HG03196 (cell line): ENCODE data around the gene RILPL2.
"Not testable (repeated sequence)": the region's sequence is repeated elsewhere in the genome, so short reads cannot be mapped to it uniquely, and the experiment has no call there.

Experiments
- ATAC-seq: cut with Tn5 transposase; IDR thresholded peaks from one replicate; pipeline ENCODE4 v1.9.1; 2021; ENCODE audit not compliant: unreplicated experiment

The RILPL2 gene

DNA sequence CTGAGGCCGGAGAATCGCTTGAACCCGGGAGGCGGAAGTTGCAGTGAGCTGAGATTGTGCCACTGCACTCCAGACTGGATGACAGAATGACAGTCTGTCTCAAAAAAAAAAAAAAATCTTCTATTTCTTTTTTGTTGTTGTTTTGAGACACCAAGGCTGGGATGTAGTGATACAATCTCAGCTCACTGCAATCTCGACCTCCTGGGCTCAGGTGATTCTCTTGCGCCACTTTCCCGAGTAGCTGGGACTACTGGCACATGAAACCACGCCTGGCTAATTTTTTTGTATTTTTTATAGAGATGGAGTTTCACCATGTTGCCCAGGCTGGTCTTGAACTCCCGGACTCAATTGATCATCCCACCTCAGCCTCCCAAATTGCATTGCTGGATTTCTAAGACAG, 14.2 kb upstream of the RILPL2 start:
- no peak for ATAC-seq

DNA sequence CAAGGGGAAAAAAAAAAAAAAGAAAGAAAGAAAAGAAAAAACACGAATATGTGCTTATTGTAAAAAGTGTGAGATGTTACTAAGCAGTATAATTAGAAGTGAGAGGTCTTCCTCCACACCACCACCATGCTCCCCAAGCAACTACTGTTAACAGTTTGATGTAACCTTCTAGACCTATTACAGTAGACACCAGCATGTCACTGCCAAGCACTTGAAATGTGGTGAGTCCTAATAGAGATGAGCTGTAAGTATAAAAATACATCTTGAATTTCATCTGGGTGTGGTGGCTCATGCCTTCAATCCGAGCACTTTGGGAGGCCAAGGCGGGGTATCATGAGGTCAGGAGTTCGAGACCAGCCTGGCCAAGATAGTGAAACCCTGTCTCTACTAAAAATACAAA, 13.4 kb upstream of the RILPL2 start:
- no peak for ATAC-seq

DNA sequence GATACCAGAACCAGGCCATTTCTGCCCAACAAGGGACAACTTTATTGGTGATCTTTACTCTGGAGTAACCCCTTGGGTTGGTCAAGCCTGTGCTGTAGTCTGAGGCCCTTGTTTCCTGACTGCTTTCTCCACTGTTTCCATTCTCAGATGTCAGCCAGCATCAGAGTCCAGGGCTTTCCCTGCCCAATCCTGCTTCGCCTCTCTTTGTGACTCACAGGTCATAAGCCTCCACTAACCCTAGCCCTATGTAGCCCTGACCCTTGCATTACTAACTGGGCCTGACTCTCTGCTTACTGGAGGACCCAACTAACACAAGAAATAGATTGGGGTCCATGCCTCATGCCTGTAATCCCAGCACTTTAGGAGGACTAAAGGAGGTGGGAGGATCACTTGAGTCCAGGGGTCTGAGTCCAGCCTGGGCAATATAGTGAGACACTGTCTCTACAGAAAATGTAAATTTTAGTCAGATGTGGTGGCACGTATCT, 12.8 kb upstream of the RILPL2 start:
- ATAC-seq, result no peak

GRCh38 chr12:123446333-123446713, 9.8 kb upstream of the RILPL2 start:
- no peak for ATAC-seq

DNA sequence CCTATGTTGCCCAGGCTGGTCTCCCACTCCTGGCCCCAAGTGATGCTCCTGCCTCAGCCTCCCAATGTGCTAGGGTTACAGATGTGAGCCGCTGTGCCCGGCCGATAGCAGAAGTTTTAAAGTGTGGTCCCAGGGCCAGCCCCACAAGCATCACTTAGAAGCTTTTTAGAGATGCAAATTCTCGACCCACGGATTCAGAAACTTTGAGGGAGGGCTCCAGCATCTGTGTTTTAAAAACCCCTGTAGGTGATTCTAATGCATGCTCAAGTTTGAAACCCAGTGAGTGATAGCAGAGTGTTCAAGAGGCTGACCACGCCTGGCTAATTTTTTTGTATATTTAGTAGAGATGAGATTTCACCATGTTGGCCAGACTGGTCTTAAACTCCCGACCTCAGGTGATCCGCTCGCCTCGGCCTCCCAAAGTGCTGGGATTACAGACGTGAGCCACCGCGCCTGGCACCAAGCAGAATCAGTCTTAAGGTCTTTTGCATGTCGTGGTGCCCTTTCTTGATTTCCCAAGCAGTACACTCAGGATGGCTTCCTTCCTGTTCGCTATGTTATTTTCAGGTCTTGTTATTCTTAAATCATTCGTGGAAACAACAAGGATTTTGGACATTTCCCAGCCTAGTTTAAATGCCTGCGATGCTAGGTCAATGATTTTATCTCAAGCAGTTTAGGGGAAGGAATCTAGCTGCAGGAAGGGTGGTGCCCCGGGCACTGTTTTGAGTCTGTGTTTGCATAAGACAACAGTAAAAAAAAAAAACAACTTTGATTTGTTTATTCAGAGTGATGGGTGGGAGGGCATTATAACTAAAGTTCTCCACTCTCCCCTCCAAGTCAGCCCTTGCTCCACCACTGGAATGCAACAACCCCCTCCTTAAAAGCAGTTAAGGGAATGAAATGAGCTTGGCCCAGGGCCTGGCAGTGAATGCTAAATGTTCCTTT, 9.2 kb upstream of the RILPL2 start:
- no peak for ATAC-seq

DNA sequence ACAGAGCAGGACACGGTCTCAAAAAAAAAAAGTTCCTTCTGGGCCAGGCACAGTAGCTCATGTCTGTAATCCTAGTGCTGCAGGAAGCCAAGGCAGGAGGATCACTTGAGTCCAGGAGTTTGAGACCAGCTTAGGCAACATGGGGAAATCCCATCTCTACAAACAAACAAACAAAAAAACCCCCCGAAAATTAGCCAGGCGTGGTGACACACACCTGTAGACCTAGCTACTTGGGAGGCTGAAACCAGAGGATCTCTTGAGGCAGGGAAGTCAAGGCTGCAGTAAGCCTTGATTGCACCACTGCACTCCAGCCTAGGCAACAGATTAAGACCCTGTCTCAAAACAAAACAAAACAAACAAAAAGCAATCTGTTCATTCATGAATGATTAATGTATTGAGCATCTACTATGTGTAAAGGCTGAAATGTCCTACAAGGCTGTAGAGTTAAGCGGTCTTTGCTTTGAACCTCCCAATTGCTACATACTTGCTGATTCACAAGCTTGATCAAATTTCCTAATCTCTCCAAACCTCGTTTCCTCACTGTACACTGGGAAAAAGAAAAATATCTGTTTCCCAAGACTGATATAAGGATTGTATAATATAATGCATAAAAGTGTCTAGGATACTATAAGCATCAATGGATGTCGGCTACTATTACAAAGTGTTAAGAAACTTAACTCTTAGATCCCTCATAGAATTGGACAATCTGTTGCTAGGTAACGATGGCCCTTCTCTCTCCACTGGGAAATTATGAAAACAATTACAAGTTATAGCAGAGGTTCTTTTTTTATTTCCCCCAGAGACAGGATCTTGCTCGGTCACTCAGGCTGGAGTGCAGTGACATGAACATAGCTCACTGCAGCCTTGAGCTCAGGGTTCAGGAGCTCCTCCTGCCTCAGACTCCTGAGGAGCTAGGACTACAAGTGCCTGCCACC, 7.9 kb upstream of the RILPL2 start:
- ATAC-seq, result no peak

DNA sequence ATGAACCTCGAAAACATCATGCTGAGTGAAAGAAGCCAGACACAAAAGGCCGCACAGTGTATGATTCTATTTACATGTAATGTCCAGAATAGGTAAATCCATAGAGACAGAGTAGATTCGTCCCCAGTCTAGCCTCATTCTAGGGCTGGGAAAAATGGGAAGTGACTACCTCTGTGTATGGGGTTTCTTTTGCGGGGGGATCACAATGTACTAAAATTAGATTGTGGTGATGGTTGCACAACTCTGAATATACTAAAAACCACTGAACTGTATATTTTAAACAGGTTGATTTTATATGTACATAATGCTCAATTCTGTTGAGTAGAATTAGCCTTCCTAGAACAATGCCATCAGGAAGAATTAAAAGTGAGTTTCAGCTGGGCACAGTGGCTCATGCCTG, 6.3 kb upstream of the RILPL2 start:
- no peak for ATAC-seq

DNA sequence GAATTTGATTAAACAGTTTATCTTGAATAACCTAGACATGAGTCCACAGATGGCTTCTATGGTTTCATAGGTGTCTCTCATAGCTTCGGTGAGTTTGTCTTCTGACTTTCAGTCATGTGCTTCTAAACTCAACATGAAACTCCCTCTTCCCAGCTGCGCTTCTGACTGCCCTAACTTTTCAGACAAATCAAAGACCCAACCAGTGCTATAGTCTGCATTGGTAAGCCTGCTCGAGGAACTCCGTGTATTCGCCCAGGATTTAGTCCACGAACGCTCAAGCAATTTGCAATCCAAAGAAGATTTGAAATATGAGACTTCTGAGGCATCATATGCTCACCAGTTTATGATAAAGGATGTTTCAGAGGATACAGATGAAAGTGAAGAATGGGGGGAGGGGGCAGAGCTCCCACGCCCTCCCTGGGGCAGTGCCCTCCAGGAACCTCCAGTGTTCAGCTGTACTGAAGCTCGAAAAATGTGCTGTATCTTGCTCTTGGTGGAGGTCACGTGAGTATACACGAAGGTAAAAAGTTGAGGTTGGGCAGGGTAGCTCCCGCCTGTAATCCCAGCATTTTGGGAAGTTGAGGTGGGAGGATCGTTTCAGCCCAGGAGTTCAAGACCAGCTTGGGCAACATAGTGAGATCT, 5.2 kb upstream of the RILPL2 start:
- ATAC-seq, result peak; percentile 47

- no peak for ATAC-seq
Measured at GRCh38 chr12:123435636-123436016, 858 bp downstream of the RILPL2 start.

DNA sequence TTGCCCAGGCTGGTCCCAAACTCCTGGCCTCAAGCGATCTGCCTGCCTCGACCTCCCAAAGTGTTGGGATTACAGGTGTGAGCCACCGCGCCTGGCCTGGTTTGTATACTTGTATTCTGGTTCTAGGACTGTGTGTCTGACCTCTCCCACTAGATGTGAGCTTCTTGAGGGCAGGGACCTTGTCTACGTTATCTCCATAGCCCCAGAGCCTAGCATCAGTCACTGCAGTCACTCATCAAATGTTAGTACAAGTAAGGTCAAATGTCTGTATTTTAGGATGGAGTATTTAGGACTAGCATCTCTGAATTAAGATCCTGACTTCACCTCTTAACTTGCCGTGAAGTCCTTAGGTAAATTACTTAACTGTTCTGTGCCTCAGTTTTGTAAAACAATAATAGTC, 2.9 kb downstream of the RILPL2 start:
- ATAC-seq, result no peak

DNA sequence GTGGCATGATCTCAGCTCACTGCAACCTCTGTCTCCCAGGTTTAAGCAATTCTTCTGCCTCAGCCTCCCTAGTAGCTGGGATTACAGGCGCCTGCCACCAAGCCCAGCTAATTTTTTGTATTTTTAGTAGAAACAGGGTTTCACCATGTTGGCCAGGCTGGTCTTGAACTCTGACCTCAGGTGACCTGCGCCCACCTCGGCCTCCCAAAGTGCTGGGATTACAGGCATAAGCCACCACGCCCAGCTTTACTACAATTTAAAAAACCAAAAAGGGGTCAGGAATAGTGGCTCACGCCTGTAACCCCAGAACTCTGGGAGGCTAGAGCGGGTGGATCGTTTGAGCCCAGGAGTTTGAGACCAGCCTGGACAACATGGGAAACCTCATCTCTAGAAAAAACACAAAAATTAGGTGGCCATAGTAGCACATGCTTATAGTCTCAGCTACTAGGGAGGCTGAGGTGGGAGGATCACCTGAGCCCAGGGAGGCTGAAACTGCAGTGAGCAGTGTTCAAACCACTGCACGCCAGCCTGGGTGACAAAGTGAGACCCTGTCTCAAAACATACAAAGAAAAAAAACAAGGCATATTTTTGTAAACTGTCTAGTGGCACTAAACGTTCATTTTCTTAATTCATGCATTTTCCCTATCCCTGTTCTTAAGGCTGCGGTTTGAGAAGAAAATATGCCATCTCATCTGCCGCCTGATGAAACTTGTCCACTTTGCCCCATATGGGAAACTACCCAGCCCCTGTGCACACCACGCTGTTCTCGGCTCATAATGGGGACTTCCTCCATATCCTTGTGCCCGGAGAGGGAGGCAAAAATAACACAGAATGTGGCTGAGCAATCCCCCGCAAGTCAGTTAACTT, 4.3 kb downstream of the RILPL2 start:
- not testable (repeated sequence) for ATAC-seq

DNA sequence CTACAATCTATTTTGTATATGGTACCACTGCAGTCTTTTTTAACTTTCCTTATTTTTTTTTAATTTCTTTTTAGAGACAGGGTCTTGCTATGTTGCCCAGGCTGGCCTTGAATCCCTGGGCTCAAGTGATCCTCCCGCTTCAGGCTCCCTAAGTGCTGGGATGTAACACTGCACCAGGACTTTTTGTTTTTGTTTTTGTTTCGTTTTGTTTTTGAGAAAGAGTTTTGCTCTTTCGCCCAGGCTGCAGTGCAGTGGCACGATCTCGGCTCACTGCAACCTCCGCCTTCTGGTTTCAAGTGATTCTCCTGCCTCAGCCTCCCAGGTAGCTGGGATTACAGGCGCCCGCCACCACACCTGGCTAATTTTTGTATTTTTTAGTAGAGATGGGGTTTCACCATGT, 7.4 kb downstream of the RILPL2 start:
- not testable (repeated sequence) for ATAC-seq

DNA sequence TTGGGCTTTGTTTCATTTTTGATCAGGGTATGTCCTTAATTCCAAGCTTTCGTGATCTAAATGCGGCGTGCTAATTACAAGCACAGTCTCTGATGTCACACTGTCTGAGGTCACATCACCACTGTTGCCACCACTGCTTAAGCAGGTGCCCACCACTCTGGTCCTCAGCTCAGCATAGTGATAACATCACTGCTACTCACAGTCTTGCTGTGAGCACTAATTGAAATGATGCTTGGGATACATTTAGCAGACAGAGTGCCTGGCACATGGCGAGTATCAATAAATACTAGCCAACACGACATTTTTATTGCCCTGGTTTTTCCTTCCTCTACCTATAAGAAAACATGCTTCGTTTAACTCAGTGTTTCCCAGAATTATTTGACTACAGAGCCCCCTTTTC, 7.9 kb downstream of the RILPL2 start:
- ATAC-seq, result no peak

GRCh38 chr12:123427036-123427769, 9.3 kb downstream of the RILPL2 start:
- ATAC-seq, result peak; percentile 92

DNA sequence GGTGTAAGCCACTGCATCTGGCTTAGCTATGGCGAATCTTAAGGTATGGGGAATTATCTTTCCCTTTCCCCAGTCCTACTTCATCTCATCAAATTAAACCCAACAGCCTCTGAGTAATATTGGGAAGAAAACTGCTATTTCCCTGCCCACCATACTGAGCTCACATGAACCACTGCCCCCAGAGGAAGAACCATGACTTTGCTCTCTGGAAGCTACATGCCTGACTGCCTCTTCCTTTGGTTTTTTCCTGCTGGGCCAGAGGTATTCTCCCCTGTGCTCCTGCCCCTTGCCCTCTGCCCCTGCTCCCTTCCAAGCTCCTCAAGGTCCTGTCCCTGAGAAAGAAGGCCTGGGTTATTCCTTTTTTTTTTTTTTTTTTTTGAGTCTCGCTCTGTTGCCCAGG, 15.2 kb downstream of the RILPL2 start:
- ATAC-seq, result no peak

GRCh38 chr12:123410041-123410412, 26.5 kb downstream of the RILPL2 start:
- no peak for ATAC-seq

DNA sequence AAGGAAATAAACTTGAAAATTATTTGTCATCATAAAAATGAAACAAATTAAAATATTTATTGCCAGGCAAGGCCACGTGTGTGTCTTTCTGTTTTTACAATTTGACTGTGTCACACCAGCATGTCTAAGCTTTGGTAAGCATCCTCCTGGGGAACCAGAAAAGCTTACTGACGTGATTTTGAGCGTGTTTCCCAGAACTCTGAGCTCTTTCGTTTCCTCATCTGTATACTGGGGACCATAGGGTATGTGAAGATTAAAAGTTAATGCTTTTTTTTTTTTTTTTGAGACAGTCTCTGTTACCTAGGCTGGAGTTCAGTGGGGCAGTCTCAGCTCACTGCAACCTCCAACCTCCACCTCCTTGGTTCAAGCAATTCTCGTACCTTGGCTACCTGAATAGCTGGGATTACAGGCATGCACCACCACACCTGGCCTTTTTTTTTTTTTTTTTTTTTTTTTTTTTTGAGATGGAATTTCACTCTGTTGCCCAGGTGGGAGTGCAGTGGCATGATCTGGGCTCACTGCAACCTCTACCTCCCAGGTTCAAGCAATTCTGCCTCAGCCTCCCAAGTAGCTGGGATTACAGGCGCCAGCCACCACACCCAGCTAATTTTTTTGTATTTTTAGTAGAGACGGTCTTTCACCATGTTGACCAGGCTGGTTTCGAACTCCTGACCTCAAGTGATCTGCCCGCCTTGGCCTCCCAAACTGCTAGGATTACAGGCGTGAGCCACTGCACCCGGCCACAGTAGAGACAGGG, 27.0 kb downstream of the RILPL2 start:
- ATAC-seq, result not testable (repeated sequence)

GRCh38 chr12:123408619-123409018, 27.9 kb downstream of the RILPL2 start:
- not testable (repeated sequence) for ATAC-seq

DNA sequence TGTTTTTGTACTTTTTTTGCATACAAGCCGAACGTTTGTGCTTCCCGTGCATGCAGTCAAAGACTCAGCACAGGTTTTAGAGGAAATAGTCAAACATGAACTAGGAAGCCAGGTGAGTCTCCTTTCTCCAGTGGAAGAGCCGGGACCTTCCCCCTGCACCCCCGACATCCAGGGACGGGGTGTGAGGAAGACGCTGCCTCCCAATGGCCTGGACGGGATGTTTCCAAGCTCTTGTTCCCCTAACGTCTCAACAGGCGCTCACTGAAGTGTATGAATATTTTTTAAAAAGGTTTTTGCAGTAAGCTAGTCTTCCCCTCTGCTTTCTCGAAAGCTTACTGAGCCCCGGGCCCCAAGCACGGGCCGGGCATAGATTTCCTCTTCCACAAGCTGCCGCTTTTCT, 28.6 kb downstream of the RILPL2 start:
- ATAC-seq, result not testable (repeated sequence)
